Activated CD8-positive, alpha-beta memory T cell treated with anti-CD3 and anti-CD28 coated beads, Interleukin-2, amount 50 U/mL, for 1 hour (primary cell): Measurements from ENCODE around the gene LUC7L2.
"Not testable (repeated sequence)": the region's sequence is repeated elsewhere in the genome, so short reads cannot be mapped to it uniquely, and the experiment has no call there.

ENCODE experiments used
- DNase-seq: peaks from one replicate; pipeline ENCODE4 v3.0.0-alpha.2; 2020; ENCODE audit errors: extremely low read depth

The LUC7L2 gene

GRCh38 chr7:139357729-139358506 lies 1.8 kb upstream of the LUC7L2 start:
- not testable (repeated sequence) for DNase-seq

- DNase-seq = no peak
These were observed 941 bp upstream of the LUC7L2 start for GRCh38 chr7:139358541-139359365.

GRCh38 chr7:139360210-139360947 lies 685 bp downstream of the LUC7L2 start:
- DNase-seq = peak; percentile 95

- DNase-seq = no peak
These were observed 1.2 kb downstream of the LUC7L2 start for GRCh38 chr7:139360948-139361307.

- DNase-seq = no peak
These were observed 1.8 kb downstream of the LUC7L2 start for GRCh38 chr7:139361523-139361922.

- DNase-seq = no peak
These were observed 2.6 kb downstream of the LUC7L2 start for GRCh38 chr7:139362302-139362701.

GRCh38 chr7:139362981-139363380 lies 3.3 kb downstream of the LUC7L2 start:
- DNase-seq = no peak

- no peak for DNase-seq
These were observed 5.6 kb downstream of the LUC7L2 start for GRCh38 chr7:139365336-139365735.

GRCh38 chr7:139366400-139366799 lies 6.7 kb downstream of the LUC7L2 start:
- no peak for DNase-seq

GRCh38 chr7:139367438-139368155 lies 7.9 kb downstream of the LUC7L2 start:
- no peak for DNase-seq

- no peak for DNase-seq
These were observed 10.7 kb downstream of the LUC7L2 start for GRCh38 chr7:139370301-139370942.

GRCh38 chr7:139370943-139371313 lies 11.2 kb downstream of the LUC7L2 start:
- DNase-seq = no peak

GRCh38 chr7:139374246-139374645 lies 14.6 kb downstream of the LUC7L2 start:
- no peak for DNase-seq

- no peak for DNase-seq
These were observed 22.7 kb downstream of the LUC7L2 start for GRCh38 chr7:139382439-139382838.

GRCh38 chr7:139384611-139385010 lies 24.9 kb downstream of the LUC7L2 start:
- DNase-seq = no peak

- DNase-seq = no peak
These were observed 27.9 kb downstream of the LUC7L2 start for GRCh38 chr7:139387594-139387993.

- no peak for DNase-seq
These were observed 29.4 kb downstream of the LUC7L2 start for GRCh38 chr7:139389091-139389490.

GRCh38 chr7:139389774-139390173 lies 30.1 kb downstream of the LUC7L2 start:
- no peak for DNase-seq

GRCh38 chr7:139393621-139394211 lies 34.0 kb downstream of the LUC7L2 start:
- no peak for DNase-seq

- DNase-seq = no peak
These were observed 34.8 kb downstream of the LUC7L2 start for GRCh38 chr7:139394540-139394939.
